GM23338 (cell line): ENCODE data around the gene KCNS3. TPM values are rescaled to one million over a fixed set of nuclear protein-coding genes. Genes with fewer than 3 reads are reported as not detected.

ENCODE experiments used
- ATAC-seq: fragments of 200-7000 bp; cut with Tn5 transposase; 3 replicates; pipeline ENCODE4 v1.9.1; 2020
- DNase-seq: peaks from one replicate; pipeline ENCODE4 v3.0.0-alpha.2; 2015; ENCODE audit warnings: low spot score
- H2AFZ ChIP-seq: fragments of 200-600 bp; sonication (generic); 2 replicates; pipeline ENCODE4 v1.8.0; 2016; ENCODE audit warnings: antibody characterized with exemption, mild to moderate bottlenecking, moderate library complexity
- H3F3A ChIP-seq: fragments of 200-600 bp; sonication (generic); replicated peaks from 2 replicates; pipeline ENCODE4 v1.8.0; 2017; ENCODE audit warnings: antibody characterized with exemption, mixed run types, low read depth
- H3K27ac ChIP-seq: fragments of 200-600 bp; sonication (generic); 2 replicates; pipeline ENCODE4 v1.6.1; 2016; ENCODE audit warnings: low read depth
- H3K27me3 ChIP-seq: fragments of 200-600 bp; sonication (generic); 2 replicates; pipeline ENCODE4 v1.8.0; 2016; ENCODE audit warnings: mild to moderate bottlenecking, mixed run types, moderate library complexity; ENCODE audit not compliant: insufficient read depth
- H3K36me3 ChIP-seq: fragments of 200-600 bp; sonication (generic); 2 replicates; pipeline ENCODE4 v1.8.0; 2016; ENCODE audit warnings: mild to moderate bottlenecking; ENCODE audit not compliant: insufficient read depth
- H3K4me1 ChIP-seq: fragments of 200-600 bp; sonication (generic); 2 replicates; pipeline ENCODE4 v1.8.0; 2016; ENCODE audit warnings: mild to moderate bottlenecking, moderate library complexity; ENCODE audit not compliant: insufficient read depth
- H3K4me2 ChIP-seq: fragments of 200-600 bp; sonication (generic); 2 replicates; pipeline ENCODE4 v1.7.1; 2017; ENCODE audit warnings: mixed run types
- H3K4me3 ChIP-seq: fragments of 200-600 bp; sonication (generic); 2 replicates; pipeline ENCODE4 v1.6.1; 2016; ENCODE audit warnings: mixed run types
- H3K79me2 ChIP-seq: fragments of 200-600 bp; sonication (generic); replicated peaks from 2 replicates; pipeline ENCODE4 v1.8.0; 2017; ENCODE audit warnings: mild to moderate bottlenecking; ENCODE audit not compliant: insufficient read depth
- H3K9me2 ChIP-seq: fragments of 200-600 bp; sonication (generic); 2 replicates; pipeline ENCODE4 v1.8.0; 2017; ENCODE audit not compliant: insufficient read depth
- H4K20me1 ChIP-seq: fragments of 200-600 bp; sonication (generic); replicated peaks from 2 replicates; pipeline ENCODE4 v1.8.0; 2017; ENCODE audit warnings: mild to moderate bottlenecking; ENCODE audit not compliant: insufficient read depth
- H3K27ac Mint-ChIP-seq: 2 replicates; pipeline ENCODE4 v1.8.0; 2020; ENCODE audit warnings: inconsistent platforms, mild to moderate bottlenecking, moderate library complexity, mixed read lengths
- H3K27me3 Mint-ChIP-seq: 3 replicates; pipeline ENCODE4 v1.8.0; 2022; ENCODE audit warnings: low read depth, mild to moderate bottlenecking, moderate library complexity, mixed read lengths, inconsistent platforms; ENCODE audit not compliant: insufficient read depth, poor library complexity
- H3K36me3 Mint-ChIP-seq: 3 replicates; pipeline ENCODE4 v1.8.0; 2021; ENCODE audit warnings: low read depth, mild to moderate bottlenecking, inconsistent platforms, moderate library complexity, mixed read lengths
- H3K4me1 Mint-ChIP-seq: 3 replicates; pipeline ENCODE4 v1.8.0; 2020; ENCODE audit warnings: mild to moderate bottlenecking, inconsistent platforms, mixed read lengths
- H3K4me3 Mint-ChIP-seq: 3 replicates; pipeline ENCODE4 v1.8.0; 2021; ENCODE audit warnings: moderate library complexity, mild to moderate bottlenecking, inconsistent platforms, mixed read lengths
- H3K9me3 Mint-ChIP-seq: 3 replicates; pipeline ENCODE4 v1.8.0; 2020; ENCODE audit warnings: moderate library complexity, mild to moderate bottlenecking, inconsistent platforms, mixed read lengths
- CREB1 ChIP-seq: fragments of 250-450 bp; sonication (Bioruptor Pico); IDR thresholded peaks from 2 replicates; pipeline ENCODE4 v1.5.0; 2020; ENCODE audit warnings: low read depth, mild to moderate bottlenecking, moderate library complexity
- EZH2 ChIP-seq: fragments of 200-600 bp; sonication (generic); IDR thresholded peaks from one replicate; pipeline ENCODE4 v1.8.0; 2017; ENCODE audit warnings: antibody characterized with exemption, mild to moderate bottlenecking, low read depth; ENCODE audit not compliant: unreplicated experiment
- EZH2phosphoT487 ChIP-seq: fragments of 200-600 bp; sonication (generic); IDR thresholded peaks from one replicate; pipeline ENCODE4 v1.8.1; 2018; ENCODE audit warnings: antibody characterized with exemption; ENCODE audit not compliant: unreplicated experiment
- JUNB ChIP-seq: IDR thresholded peaks from one replicate; pipeline ENCODE4 v1.6.1; 2016; ENCODE audit warnings: antibody characterized with exemption; ENCODE audit not compliant: unreplicated experiment
- NANOG ChIP-seq: IDR thresholded peaks from 2 replicates; pipeline ENCODE4 v1.6.1; 2016; ENCODE audit warnings: antibody characterized with exemption, borderline replicate concordance
- POLR2AphosphoS5 ChIP-seq: IDR thresholded peaks from 2 replicates; pipeline ENCODE4 v1.6.1; 2016; ENCODE audit warnings: antibody characterized with exemption, low read depth
- REST ChIP-seq: IDR thresholded peaks from one replicate; pipeline ENCODE4 v1.6.1; 2018; ENCODE audit warnings: antibody characterized with exemption; ENCODE audit not compliant: unreplicated experiment
- STAT1 ChIP-seq: IDR thresholded peaks from one replicate; pipeline ENCODE4 v1.6.1; 2016; ENCODE audit warnings: antibody characterized with exemption; ENCODE audit not compliant: unreplicated experiment
- ZNF114 ChIP-seq: fragments of 250-450 bp; sonication (Bioruptor Pico); IDR thresholded peaks from 2 replicates; pipeline ENCODE4 v1.5.0; 2020; ENCODE audit warnings: mild to moderate bottlenecking, moderate library complexity
- ZNF331 ChIP-seq: fragments of 250-450 bp; sonication (Bioruptor Pico); IDR thresholded peaks from 2 replicates; pipeline ENCODE4 v1.5.0; 2020; ENCODE audit warnings: low read depth, mild to moderate bottlenecking, moderate library complexity
- ZNF462 ChIP-seq: fragments of 250-450 bp; sonication (Bioruptor Pico); IDR thresholded peaks from 2 replicates; pipeline ENCODE4 v1.5.0; 2020; ENCODE audit warnings: mild to moderate bottlenecking, moderate library complexity
- polyA plus RNA-seq: library from polyadenylated mRNA; unstranded; fragments of >200 nt; fragmentation: Nextera tagmentation; extraction: Ambion mirVana; gene quantifications from 2 replicates; pipeline ENCODE4 v1.2.1, GENCODE V29; 2016
- total RNA-seq: library from RNA; depleted of rRNA; stranded (reverse); fragments of >200 nt; shearing (Covaris generic); gene quantifications from 2 replicates; pipeline ENCODE4 v1.2.3, GENCODE V29; 2014
- TF ChIP-seq, protein P1 (sequence below): IDR thresholded peaks from 2 replicates; pipeline ENCODE4 v1.6.1; 2016; ENCODE audit warnings: antibody characterized with exemption

The KCNS3 gene
- total and polyA plus RNA-seq, 2 experiments from 2014 or later = 23.2 to 80.0 TPM

GRCh38 chr2:17969661-17970060 is 91.2 kb downstream of the KCNS3 start (continued):
- TF ChIP-seq, protein P1, sequence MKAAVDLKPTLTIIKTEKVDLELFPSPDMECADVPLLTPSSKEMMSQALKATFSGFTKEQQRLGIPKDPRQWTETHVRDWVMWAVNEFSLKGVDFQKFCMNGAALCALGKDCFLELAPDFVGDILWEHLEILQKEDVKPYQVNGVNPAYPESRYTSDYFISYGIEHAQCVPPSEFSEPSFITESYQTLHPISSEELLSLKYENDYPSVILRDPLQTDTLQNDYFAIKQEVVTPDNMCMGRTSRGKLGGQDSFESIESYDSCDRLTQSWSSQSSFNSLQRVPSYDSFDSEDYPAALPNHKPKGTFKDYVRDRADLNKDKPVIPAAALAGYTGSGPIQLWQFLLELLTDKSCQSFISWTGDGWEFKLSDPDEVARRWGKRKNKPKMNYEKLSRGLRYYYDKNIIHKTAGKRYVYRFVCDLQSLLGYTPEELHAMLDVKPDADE = no peak
- TF ChIP-seq JUNB = no peak
- TF ChIP-seq REST = no peak
- TF ChIP-seq EZH2phosphoT487 = no peak
- no peak for TF ChIP-seq ZNF331 (CRISPR knock-in tag)
- TF ChIP-seq NANOG = no peak

GRCh38 chr2:17971531-17972125 is 93.2 kb downstream of the KCNS3 start:
- 0 out of 2 replicates have a peak, but pooled peaks cover under 1% of the 10 kb centered on the region for H3K9me2 ChIP-seq
- H4K20me1 ChIP-seq = no peaks in the 10 kb centered on the region
- no peak overlapping the region for H3K27ac Mint-ChIP-seq
- H3K4me1 Mint-ChIP-seq = no peaks in the 10 kb centered on the region; the same call in 2 of the 3 replicates
- H3F3A ChIP-seq = no peaks in the 10 kb centered on the region
- no peaks in the 10 kb centered on the region for H3K4me1 ChIP-seq
- H3K27me3 Mint-ChIP-seq = no peaks in the 10 kb centered on the region
- no peak overlapping the region for H3K4me2 ChIP-seq
- no peak for ATAC-seq
- no peaks in the 10 kb centered on the region for H3K9me3 Mint-ChIP-seq
- no peaks in the 10 kb centered on the region for H3K27me3 ChIP-seq
- H2AFZ ChIP-seq = no peak overlapping the region
- H3K4me3 Mint-ChIP-seq = no peak overlapping the region
- H3K4me3 ChIP-seq = no peak overlapping the region
- H3K36me3 ChIP-seq = no peaks in the 10 kb centered on the region
- no peak for DNase-seq
- no peaks in the 10 kb centered on the region for H3K79me2 ChIP-seq
- no peak overlapping the region for H3K27ac ChIP-seq
- H3K36me3 Mint-ChIP-seq = no peaks in the 10 kb centered on the region
- no peak for TF ChIP-seq POLR2AphosphoS5
- no peak for TF ChIP-seq STAT1
- TF ChIP-seq EZH2 = no peak
- TF ChIP-seq EZH2phosphoT487 = no peak
- no peak for TF ChIP-seq ZNF114 (CRISPR knock-in tag)
- no peak for TF ChIP-seq CREB1 (CRISPR knock-in tag)
- TF ChIP-seq ZNF462 (CRISPR knock-in tag) = no peak
- TF ChIP-seq ZNF331 (CRISPR knock-in tag) = no peak
